Measurements from ENCODE around the gene STK39. TPM values are rescaled to one million over a fixed set of nuclear protein-coding genes. Genes with fewer than 3 reads are reported as not detected.
A peak's percentile ranks its signal among the peaks of the same experiment; 100 is the strongest.

Gene STK39
- total RNA-seq, 2 experiments from 2014 or later = 17.7 to 41.1 TPM

DNA sequence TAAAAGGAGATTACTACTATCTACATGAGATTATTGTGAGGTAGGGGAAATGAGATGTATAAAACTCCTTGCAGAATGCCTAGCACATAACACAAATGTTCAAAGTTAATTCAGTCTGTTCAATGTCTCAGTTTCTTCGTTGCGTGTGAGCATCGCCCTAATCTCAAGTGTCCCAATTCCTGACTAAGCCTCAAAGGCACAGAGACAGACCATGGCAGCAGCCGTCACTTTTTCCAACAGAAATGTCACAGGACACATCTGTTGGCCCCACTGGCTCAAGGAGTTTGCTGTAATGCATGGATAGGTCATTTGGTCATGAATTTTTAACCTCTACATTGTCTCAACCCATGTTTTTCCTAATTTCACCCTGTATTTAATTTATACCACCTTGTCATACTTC is 75.3 kb downstream of the STK39 start:
- no TSS peak for BruUV-seq (replicated peaks)

DNA sequence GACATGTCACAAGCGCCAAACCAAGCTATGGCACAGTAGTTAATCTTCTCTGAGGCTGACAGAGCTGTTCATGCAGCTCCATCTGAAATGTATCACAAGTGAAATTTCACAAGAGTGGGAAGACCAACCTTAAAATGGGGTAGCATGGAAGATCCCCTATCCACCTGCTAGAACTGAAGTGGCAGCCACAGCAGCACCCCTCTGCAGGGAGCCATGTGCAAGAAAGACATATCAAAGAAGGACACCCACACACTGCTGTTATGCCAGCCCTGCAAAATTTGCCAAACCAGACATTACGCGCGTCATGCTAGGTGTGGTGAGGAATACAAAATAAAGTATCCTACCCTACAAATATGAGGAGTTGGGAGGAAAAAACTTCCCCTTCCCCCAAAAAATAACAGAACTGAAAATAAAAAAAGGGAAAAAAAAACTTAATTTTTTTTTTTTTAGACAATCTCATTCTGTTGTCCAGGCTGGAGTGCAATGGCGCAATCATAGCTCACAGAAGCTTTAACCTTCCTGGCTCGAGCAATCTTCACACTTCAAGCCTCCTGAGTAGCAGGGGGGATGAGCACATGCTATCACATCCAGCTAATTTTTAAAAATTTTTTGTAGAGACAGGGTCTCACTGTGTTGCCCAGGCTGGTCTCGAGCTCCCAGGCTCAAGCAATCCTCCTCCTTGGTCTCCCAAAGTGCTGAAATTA is 76.2 kb downstream of the STK39 start:
- no peaks in the 10 kb centered on the region for H3K79me2 ChIP-seq (ENCODE audit: insufficient read depth, low read depth, low read length)
- ChIA-PET CTCF (ENCODE audit: unreplicated experiment) (no interaction called here), POLR2A (no interaction called here)
- H2AFZ ChIP-seq (ENCODE audit: low read length) = no peak overlapping the region
- intact Hi-C loops (cut with micrococcal nuclease; ENCODE audit: unreplicated experiment) = no loop called here
- peaks cover 6% of the 10 kb centered on the region for H3K4me1 ChIP-seq (ENCODE audit: insufficient read depth, low read length, poor library complexity, severe bottlenecking)
- no peak for DNase-seq (ENCODE audit: low spot score)
- H3K9me2 ChIP-seq (ENCODE audit: insufficient read depth, low read length) = no peaks in the 10 kb centered on the region
- no peaks in the 10 kb centered on the region for H4K20me1 ChIP-seq (ENCODE audit: insufficient read depth, low read length)
- no TSS peak for BruUV-seq (replicated peaks)
- no peak overlapping the region for H3K4me3 ChIP-seq (ENCODE audit: low read depth, low read length, poor library complexity, severe bottlenecking)
- no peak overlapping the region for H3K4me2 ChIP-seq (ENCODE audit: low read length)
- H3K9me3 ChIP-seq (ENCODE audit: low read length) = no peaks in the 10 kb centered on the region
- TF ChIP-seq EZH2phosphoT487 (IDR thresholded peaks at IDR 0.05; ENCODE audit: borderline replicate concordance, low read depth, low read length) = no peak
- TF ChIP-seq, protein P1, sequence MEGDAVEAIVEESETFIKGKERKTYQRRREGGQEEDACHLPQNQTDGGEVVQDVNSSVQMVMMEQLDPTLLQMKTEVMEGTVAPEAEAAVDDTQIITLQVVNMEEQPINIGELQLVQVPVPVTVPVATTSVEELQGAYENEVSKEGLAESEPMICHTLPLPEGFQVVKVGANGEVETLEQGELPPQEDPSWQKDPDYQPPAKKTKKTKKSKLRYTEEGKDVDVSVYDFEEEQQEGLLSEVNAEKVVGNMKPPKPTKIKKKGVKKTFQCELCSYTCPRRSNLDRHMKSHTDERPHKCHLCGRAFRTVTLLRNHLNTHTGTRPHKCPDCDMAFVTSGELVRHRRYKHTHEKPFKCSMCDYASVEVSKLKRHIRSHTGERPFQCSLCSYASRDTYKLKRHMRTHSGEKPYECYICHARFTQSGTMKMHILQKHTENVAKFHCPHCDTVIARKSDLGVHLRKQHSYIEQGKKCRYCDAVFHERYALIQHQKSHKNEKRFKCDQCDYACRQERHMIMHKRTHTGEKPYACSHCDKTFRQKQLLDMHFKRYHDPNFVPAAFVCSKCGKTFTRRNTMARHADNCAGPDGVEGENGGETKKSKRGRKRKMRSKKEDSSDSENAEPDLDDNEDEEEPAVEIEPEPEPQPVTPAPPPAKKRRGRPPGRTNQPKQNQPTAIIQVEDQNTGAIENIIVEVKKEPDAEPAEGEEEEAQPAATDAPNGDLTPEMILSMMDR (conservative IDR thresholded peaks at IDR 0.05; ENCODE audit: low read length) = no peak
- H3K36me3 ChIP-seq (ENCODE audit: insufficient read depth, low read length) = peaks cover 6% of the 10 kb centered on the region; the same call in 1 of the 2 replicates
- no peak overlapping the region for H3K27ac ChIP-seq (ENCODE audit: low read depth, low read length, poor library complexity, severe bottlenecking)

More for the DNA sequence above, 75.3 kb downstream of the STK39 start:
- TF ChIP-seq, protein P1 (conservative IDR thresholded peaks at IDR 0.05; ENCODE audit: low read length) = no peak
- TF ChIP-seq EZH2phosphoT487 (IDR thresholded peaks at IDR 0.05; ENCODE audit: borderline replicate concordance, low read depth, low read length) = no peak
- H3K4me2 ChIP-seq (ENCODE audit: low read length) = no peak overlapping the region
- intact Hi-C loops (cut with micrococcal nuclease; ENCODE audit: unreplicated experiment) = no loop called here
- ChIA-PET CTCF (ENCODE audit: unreplicated experiment) (no interaction called here), POLR2A (no interaction called here)
- no peak for DNase-seq (ENCODE audit: low spot score)
- H3K4me3 ChIP-seq (ENCODE audit: low read depth, low read length, poor library complexity, severe bottlenecking) = no peak overlapping the region
- no peaks in the 10 kb centered on the region for H3K9me3 ChIP-seq (ENCODE audit: low read length)
- H3K36me3 ChIP-seq (ENCODE audit: insufficient read depth, low read length) = peaks cover 6% of the 10 kb centered on the region; the same call in 1 of the 2 replicates
- peaks cover 6% of the 10 kb centered on the region for H3K4me1 ChIP-seq (ENCODE audit: insufficient read depth, low read length, poor library complexity, severe bottlenecking)
- H3K79me2 ChIP-seq (ENCODE audit: insufficient read depth, low read depth, low read length) = no peaks in the 10 kb centered on the region
- no peak overlapping the region for H2AFZ ChIP-seq (ENCODE audit: low read length)
- no peaks in the 10 kb centered on the region for H3K9me2 ChIP-seq (ENCODE audit: insufficient read depth, low read length)
- H3K27ac ChIP-seq (ENCODE audit: low read depth, low read length, poor library complexity, severe bottlenecking) = no peak overlapping the region
- no peaks in the 10 kb centered on the region for H4K20me1 ChIP-seq (ENCODE audit: insufficient read depth, low read length)

DNA sequence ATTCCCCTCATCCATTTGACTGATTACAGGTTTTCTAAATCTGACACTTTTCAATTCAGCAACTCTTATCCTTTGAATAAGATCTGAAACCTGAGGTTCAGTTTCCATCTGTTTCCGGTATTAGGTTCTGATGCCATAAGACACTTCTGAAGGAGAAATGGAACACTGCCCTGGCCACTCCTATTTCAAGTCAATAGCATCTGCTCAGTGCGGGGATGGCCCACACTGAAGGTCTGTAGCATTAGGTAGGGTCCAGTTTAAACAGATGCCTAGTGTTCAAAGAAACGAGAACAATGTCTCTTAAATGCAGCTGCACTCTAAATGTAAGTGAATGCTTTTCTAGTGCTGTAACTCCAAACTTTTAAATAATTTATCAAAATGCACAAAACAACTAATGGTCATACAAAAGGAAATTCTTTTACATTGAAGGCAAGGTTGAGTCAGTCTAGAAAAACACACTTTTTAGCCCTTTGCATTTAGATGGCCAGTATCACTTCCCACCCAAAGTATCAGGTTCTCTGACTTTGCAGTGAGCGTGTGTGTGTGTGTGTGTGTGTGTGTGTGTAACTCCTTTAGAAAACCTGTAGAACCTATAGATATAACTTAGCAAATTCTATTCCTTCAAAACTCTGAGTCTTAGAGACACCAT is 78.2 kb downstream of the STK39 start:
- Histone ChIP-seq H3K79me2 (ENCODE audit: insufficient read depth, low read depth, low read length) (no peaks in the 10 kb centered on the region), H3K4me1 (ENCODE audit: insufficient read depth, low read length, poor library complexity, severe bottlenecking) (no peaks in the 10 kb centered on the region), H3K9me2 (ENCODE audit: insufficient read depth, low read length) (no peaks in the 10 kb centered on the region), H3K36me3 (ENCODE audit: insufficient read depth, low read length) (peaks cover 6% of the 10 kb centered on the region; the same call in 1 of the 2 replicates), H3K9me3 (ENCODE audit: low read length) (no peaks in the 10 kb centered on the region), H2AFZ (ENCODE audit: low read length) (no peak overlapping the region), H3K4me3 (ENCODE audit: low read depth, low read length, poor library complexity, severe bottlenecking) (no peak overlapping the region), H3K27ac (ENCODE audit: low read depth, low read length, poor library complexity, severe bottlenecking) (no peak overlapping the region), H4K20me1 (ENCODE audit: insufficient read depth, low read length) (no peaks in the 10 kb centered on the region), H3K4me2 (ENCODE audit: low read length) (no peak overlapping the region)
- no peak for TF ChIP-seq EZH2phosphoT487 (IDR thresholded peaks at IDR 0.05; ENCODE audit: borderline replicate concordance, low read depth, low read length)
- TF ChIP-seq, protein P1 (conservative IDR thresholded peaks at IDR 0.05; ENCODE audit: low read length) = no peak
- intact Hi-C loops (cut with micrococcal nuclease; ENCODE audit: unreplicated experiment) = no loop called here
- ChIA-PET POLR2A (no interaction called here), CTCF (ENCODE audit: unreplicated experiment) (no interaction called here)
- DNase-seq (ENCODE audit: low spot score) = peak; percentile 5
- no TSS peak for BruUV-seq (replicated peaks)
